ENCODE results near the gene SIPA1L3.

The SIPA1L3 gene

DNA sequence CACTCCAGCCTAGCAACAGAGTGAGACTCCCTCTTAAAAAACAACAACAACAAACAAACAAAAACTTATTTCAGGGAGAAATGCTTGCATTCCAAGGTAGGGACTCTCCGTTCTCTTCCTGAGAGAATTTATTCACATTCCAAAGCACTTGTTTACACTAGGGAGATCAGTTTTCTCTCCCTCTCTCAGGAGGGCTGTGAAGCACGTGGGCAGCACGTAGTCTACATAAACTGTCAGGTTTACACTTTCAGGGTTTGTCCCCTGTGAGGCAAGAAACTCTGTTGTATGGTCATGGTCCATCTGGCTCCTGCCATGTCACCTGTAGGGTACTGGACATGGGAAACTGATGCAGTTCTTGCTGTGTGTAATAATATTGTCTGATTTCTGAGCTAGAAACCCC lies 32.2 kb upstream of the SIPA1L3 start:
- TF ChIP-seq RARB (CRISPR knock-in tag; IDR thresholded peaks at IDR 0.05) (no peak), GLIS3 (CRISPR knock-in tag; IDR thresholded peaks at IDR 0.05) (no peak), BACH2 (CRISPR knock-in tag; IDR thresholded peaks at IDR 0.05; ENCODE audit: borderline replicate concordance) (no peak), ZNF8 (CRISPR knock-in tag; IDR thresholded peaks at IDR 0.05) (no peak), OSR1 (CRISPR knock-in tag; IDR thresholded peaks at IDR 0.05) (no peak), ZNF70 (CRISPR knock-in tag; IDR thresholded peaks at IDR 0.05) (no peak), ZFP30 (CRISPR knock-in tag; IDR thresholded peaks at IDR 0.05) (no peak), PPARA (CRISPR knock-in tag; IDR thresholded peaks at IDR 0.05; ENCODE audit: borderline replicate concordance) (no peak), ESRRG (CRISPR knock-in tag; IDR thresholded peaks at IDR 0.05) (no peak)
- no peak for ATAC-seq

DNA sequence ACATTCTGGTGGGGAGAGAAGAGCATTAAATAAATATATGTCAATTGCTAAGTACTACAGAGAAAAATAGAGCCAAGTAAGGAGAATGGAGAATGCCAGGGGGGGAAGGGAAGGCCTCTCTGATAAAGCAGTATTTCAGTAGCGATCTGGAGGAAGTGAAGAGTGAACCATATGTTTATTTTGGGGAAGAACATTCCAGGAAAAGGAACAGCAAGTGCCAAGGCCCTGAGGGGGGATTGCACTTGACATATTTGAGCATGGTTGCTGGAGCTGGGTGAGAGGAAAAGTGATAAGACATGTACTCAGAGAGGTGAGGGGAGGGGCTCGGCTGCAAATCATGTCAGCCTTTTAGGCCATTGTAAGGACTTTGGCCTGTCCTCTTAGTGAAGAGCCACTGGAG lies 31.0 kb upstream of the SIPA1L3 start:
- TF ChIP-seq ZFP30 (CRISPR knock-in tag; IDR thresholded peaks at IDR 0.05) = no peak
- no peak for TF ChIP-seq TOX (CRISPR knock-in tag; IDR thresholded peaks at IDR 0.05; ENCODE audit: borderline replicate concordance)
- no peak for TF ChIP-seq CSDC2 (CRISPR knock-in tag; IDR thresholded peaks at IDR 0.05)
- no peak for TF ChIP-seq ARNTL (CRISPR knock-in tag; IDR thresholded peaks at IDR 0.05; ENCODE audit: borderline replicate concordance, low read depth)
- TF ChIP-seq GLIS3 (CRISPR knock-in tag; IDR thresholded peaks at IDR 0.05) = no peak
- TF ChIP-seq, protein P1, sequence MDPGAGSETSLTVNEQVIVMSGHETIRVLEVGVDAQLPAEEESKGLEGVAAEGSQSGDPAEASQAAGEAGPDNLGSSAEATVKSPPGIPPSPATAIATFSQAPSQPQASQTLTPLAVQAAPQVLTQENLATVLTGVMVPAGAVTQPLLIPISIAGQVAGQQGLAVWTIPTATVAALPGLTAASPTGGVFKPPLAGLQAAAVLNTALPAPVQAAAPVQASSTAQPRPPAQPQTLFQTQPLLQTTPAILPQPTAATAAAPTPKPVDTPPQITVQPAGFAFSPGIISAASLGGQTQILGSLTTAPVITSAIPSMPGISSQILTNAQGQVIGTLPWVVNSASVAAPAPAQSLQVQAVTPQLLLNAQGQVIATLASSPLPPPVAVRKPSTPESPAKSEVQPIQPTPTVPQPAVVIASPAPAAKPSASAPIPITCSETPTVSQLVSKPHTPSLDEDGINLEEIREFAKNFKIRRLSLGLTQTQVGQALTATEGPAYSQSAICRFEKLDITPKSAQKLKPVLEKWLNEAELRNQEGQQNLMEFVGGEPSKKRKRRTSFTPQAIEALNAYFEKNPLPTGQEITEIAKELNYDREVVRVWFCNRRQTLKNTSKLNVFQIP (CRISPR knock-in tag; IDR thresholded peaks at IDR 0.05; ENCODE audit: borderline replicate concordance, low read depth) = no peak
- no peak for TF ChIP-seq ZNF8 (CRISPR knock-in tag; IDR thresholded peaks at IDR 0.05)
- TF ChIP-seq ISL1 (CRISPR knock-in tag; IDR thresholded peaks at IDR 0.05) = no peak
- TF ChIP-seq, protein P2, sequence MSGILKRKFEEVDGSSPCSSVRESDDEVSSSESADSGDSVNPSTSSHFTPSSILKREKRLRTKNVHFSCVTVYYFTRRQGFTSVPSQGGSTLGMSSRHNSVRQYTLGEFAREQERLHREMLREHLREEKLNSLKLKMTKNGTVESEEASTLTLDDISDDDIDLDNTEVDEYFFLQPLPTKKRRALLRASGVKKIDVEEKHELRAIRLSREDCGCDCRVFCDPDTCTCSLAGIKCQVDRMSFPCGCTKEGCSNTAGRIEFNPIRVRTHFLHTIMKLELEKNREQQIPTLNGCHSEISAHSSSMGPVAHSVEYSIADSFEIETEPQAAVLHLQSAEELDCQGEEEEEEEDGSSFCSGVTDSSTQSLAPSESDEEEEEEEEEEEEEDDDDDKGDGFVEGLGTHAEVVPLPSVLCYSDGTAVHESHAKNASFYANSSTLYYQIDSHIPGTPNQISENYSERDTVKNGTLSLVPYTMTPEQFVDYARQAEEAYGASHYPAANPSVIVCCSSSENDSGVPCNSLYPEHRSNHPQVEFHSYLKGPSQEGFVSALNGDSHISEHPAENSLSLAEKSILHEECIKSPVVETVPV (CRISPR knock-in tag; IDR thresholded peaks at IDR 0.05) = no peak
- TF ChIP-seq ZFP3 (CRISPR knock-in tag; IDR thresholded peaks at IDR 0.05) = no peak
- no peak for TF ChIP-seq RARB (CRISPR knock-in tag; IDR thresholded peaks at IDR 0.05)
- no peak for TF ChIP-seq BACH2 (CRISPR knock-in tag; IDR thresholded peaks at IDR 0.05; ENCODE audit: borderline replicate concordance)
- TF ChIP-seq PPARA (CRISPR knock-in tag; IDR thresholded peaks at IDR 0.05; ENCODE audit: borderline replicate concordance) = no peak
- TF ChIP-seq, protein P3, sequence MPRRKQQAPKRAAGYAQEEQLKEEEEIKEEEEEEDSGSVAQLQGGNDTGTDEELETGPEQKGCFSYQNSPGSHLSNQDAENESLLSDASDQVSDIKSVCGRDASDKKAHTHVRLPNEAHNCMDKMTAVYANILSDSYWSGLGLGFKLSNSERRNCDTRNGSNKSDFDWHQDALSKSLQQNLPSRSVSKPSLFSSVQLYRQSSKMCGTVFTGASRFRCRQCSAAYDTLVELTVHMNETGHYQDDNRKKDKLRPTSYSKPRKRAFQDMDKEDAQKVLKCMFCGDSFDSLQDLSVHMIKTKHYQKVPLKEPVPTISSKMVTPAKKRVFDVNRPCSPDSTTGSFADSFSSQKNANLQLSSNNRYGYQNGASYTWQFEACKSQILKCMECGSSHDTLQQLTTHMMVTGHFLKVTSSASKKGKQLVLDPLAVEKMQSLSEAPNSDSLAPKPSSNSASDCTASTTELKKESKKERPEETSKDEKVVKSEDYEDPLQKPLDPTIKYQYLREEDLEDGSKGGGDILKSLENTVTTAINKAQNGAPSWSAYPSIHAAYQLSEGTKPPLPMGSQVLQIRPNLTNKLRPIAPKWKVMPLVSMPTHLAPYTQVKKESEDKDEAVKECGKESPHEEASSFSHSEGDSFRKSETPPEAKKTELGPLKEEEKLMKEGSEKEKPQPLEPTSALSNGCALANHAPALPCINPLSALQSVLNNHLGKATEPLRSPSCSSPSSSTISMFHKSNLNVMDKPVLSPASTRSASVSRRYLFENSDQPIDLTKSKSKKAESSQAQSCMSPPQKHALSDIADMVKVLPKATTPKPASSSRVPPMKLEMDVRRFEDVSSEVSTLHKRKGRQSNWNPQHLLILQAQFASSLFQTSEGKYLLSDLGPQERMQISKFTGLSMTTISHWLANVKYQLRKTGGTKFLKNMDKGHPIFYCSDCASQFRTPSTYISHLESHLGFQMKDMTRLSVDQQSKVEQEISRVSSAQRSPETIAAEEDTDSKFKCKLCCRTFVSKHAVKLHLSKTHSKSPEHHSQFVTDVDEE (CRISPR knock-in tag; IDR thresholded peaks at IDR 0.05) = no peak
- no peak for TF ChIP-seq ZNF565 (CRISPR knock-in tag; conservative IDR thresholded peaks at IDR 0.05; ENCODE audit: low read depth)
- no peak for ATAC-seq

DNA sequence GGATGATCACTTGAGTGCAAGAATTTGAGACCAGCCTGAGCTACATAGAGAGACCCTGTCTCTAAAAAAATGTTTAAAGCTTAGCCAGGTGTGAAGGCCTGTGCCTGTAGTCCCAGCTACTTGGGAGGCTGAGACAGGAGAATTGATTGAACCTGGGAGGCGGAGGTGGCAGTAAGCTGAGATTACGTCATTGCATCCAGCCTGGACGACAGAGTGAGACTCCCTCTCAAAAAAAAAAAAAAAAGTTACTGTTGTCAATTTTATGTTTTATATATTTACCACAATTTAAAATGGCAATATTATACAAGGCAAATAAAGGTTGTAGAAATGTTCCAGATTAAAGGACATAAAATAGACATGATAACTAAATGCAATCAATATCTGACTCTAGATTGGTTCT lies 29.9 kb upstream of the SIPA1L3 start:
- no peak for TF ChIP-seq ZNF8 (CRISPR knock-in tag; IDR thresholded peaks at IDR 0.05)
- TF ChIP-seq, protein P3 (CRISPR knock-in tag; IDR thresholded peaks at IDR 0.05) = no peak
- no peak for TF ChIP-seq RARB (CRISPR knock-in tag; IDR thresholded peaks at IDR 0.05)
- no peak for TF ChIP-seq CSDC2 (CRISPR knock-in tag; IDR thresholded peaks at IDR 0.05)
- no peak for TF ChIP-seq ZNF565 (CRISPR knock-in tag; conservative IDR thresholded peaks at IDR 0.05; ENCODE audit: low read depth)
- no peak for TF ChIP-seq GLIS3 (CRISPR knock-in tag; IDR thresholded peaks at IDR 0.05)
- TF ChIP-seq ARNTL (CRISPR knock-in tag; IDR thresholded peaks at IDR 0.05; ENCODE audit: borderline replicate concordance, low read depth) = no peak
- no peak for TF ChIP-seq BACH2 (CRISPR knock-in tag; IDR thresholded peaks at IDR 0.05; ENCODE audit: borderline replicate concordance)
- TF ChIP-seq, protein P4, sequence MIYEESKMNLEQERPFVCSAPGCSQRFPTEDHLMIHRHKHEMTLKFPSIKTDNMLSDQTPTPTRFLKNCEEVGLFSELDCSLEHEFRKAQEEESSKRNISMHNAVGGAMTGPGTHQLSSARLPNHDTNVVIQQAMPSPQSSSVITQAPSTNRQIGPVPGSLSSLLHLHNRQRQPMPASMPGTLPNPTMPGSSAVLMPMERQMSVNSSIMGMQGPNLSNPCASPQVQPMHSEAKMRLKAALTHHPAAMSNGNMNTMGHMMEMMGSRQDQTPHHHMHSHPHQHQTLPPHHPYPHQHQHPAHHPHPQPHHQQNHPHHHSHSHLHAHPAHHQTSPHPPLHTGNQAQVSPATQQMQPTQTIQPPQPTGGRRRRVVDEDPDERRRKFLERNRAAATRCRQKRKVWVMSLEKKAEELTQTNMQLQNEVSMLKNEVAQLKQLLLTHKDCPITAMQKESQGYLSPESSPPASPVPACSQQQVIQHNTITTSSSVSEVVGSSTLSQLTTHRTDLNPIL (CRISPR knock-in tag; IDR thresholded peaks at IDR 0.05; ENCODE audit: low read depth) = no peak
- no peak for TF ChIP-seq SNAI2 (CRISPR knock-in tag; IDR thresholded peaks at IDR 0.05)
- TF ChIP-seq ESRRG (CRISPR knock-in tag; IDR thresholded peaks at IDR 0.05) = no peak
- TF ChIP-seq PPARA (CRISPR knock-in tag; IDR thresholded peaks at IDR 0.05; ENCODE audit: borderline replicate concordance) = no peak
- no peak for TF ChIP-seq ZFP30 (CRISPR knock-in tag; IDR thresholded peaks at IDR 0.05)
- no peak for TF ChIP-seq OSR1 (CRISPR knock-in tag; IDR thresholded peaks at IDR 0.05)
- ATAC-seq = no peak
